HFFc6 (cell line): ENCODE measurements around the gene LBX2. TPM values are rescaled to one million over a fixed set of nuclear protein-coding genes. Genes with fewer than 3 reads are reported as not detected.
A peak's percentile ranks its signal among the peaks of the same experiment; 100 is the strongest.

Source experiments
- DNase-seq: peaks from one replicate; pipeline ENCODE4 v3.0.0-alpha.2; 2018
- H3K27ac Mint-ChIP-seq: 2 replicates; pipeline ENCODE4 v1.8.0; 2020; ENCODE audit warnings: mild to moderate bottlenecking, mixed read lengths
- H3K27me3 Mint-ChIP-seq: 2 replicates; pipeline ENCODE4 v1.8.0; 2021; ENCODE audit warnings: mild to moderate bottlenecking, moderate library complexity, mixed read lengths; ENCODE audit not compliant: insufficient read depth
- H3K36me3 Mint-ChIP-seq: 2 replicates; pipeline ENCODE4 v1.8.0; 2021; ENCODE audit warnings: low read depth, mixed read lengths
- H3K4me1 Mint-ChIP-seq: 2 replicates; pipeline ENCODE4 v1.8.0; 2020; ENCODE audit warnings: low read depth, mixed read lengths
- H3K4me3 Mint-ChIP-seq: 2 replicates; pipeline ENCODE4 v1.8.0; 2020; ENCODE audit warnings: mild to moderate bottlenecking, moderate library complexity, mixed read lengths
- H3K9me3 Mint-ChIP-seq: 2 replicates; pipeline ENCODE4 v1.8.0; 2020; ENCODE audit warnings: mild to moderate bottlenecking, mixed read lengths
- CTCF ChIP-seq: fragments of 200-600 bp; sonication (generic); IDR thresholded peaks from 2 replicates; pipeline ENCODE4 v1.5.0; 2021; ENCODE audit warnings: antibody characterized with exemption, mild to moderate bottlenecking
- total RNA-seq, 6 experiments: library from RNA; stranded (reverse); fragmentation: NEBNext Ultra II Directional; extraction: Animal tissue kit (Norgen Biotek cat#: 25700); gene quantifications; 2 replicates in 1 of 6; 3 replicates in 5 of 6; pipeline ENCODE4 v1.2.3, GENCODE V29; 2021

LBX2 gene
- total RNA-seq, 6 experiments from 2014 or later = 0.21 to 1.8 (median 1.2) TPM

GRCh38 chr2:74457129-74457548 is 42.3 kb downstream of the LBX2 start:
- Mint-ChIP-seq H3K4me3 (peak overlapping the region; percentile 94), H3K4me1 (peaks cover 44% of the 10 kb centered on the region), H3K9me3 (no peaks in the 10 kb centered on the region), H3K27me3 (no peaks in the 10 kb centered on the region; the same call in none of the 2 replicates), H3K27ac (peak overlapping the region; percentile 88), H3K36me3 (0 out of 2 replicates have a peak, but pooled peaks cover 8% of the 10 kb centered on the region)
- no peak; the same call in 1 of the 2 replicates for TF ChIP-seq CTCF
- DNase-seq = no peak

- H3K4me1 Mint-ChIP-seq = peaks cover 40% of the 10 kb centered on the region
Observed at GRCh38 chr2:74454654-74455511, 44.5 kb downstream of the LBX2 start, which contains the start of gene INO80B. INO80B (plus strand) TSS chr2:74455087; CDS start chr2:74455117, 30 bp downstream.

GRCh38 chr2:74450570-74451190 is 48.7 kb downstream of the LBX2 start:
- no peaks in the 10 kb centered on the region for H3K36me3 Mint-ChIP-seq
- H3K27ac Mint-ChIP-seq = no peak overlapping the region
- H3K27me3 Mint-ChIP-seq = no peaks in the 10 kb centered on the region; the same call in 1 of the 2 replicates
- H3K9me3 Mint-ChIP-seq = no peaks in the 10 kb centered on the region
- peaks cover 21% of the 10 kb centered on the region for H3K4me1 Mint-ChIP-seq
- DNase-seq = no peak
- TF ChIP-seq CTCF = no peak
- no peak overlapping the region for H3K4me3 Mint-ChIP-seq

More at GRCh38 chr2:74454654-74455511, 44.5 kb downstream of the LBX2 start, which contains the start of gene INO80B:
- no peaks in the 10 kb centered on the region for H3K36me3 Mint-ChIP-seq
- TF ChIP-seq CTCF = no peak
- H3K27me3 Mint-ChIP-seq = no peaks in the 10 kb centered on the region; the same call in none of the 2 replicates
- H3K9me3 Mint-ChIP-seq = no peaks in the 10 kb centered on the region
- DNase-seq = peak; percentile 98
- peak within 1 kb of the TSS; percentile 79 for H3K27ac Mint-ChIP-seq
- peak within 1 kb of the TSS; percentile 94 for H3K4me3 Mint-ChIP-seq

GRCh38 chr2:74448771-74449170 is 50.6 kb downstream of the LBX2 start:
- Mint-ChIP-seq H3K36me3 (no peaks in the 10 kb centered on the region), H3K4me1 (peaks cover 17% of the 10 kb centered on the region), H3K27ac (no peak overlapping the region), H3K4me3 (no peak overlapping the region), H3K9me3 (no peaks in the 10 kb centered on the region), H3K27me3 (no peaks in the 10 kb centered on the region; the same call in 1 of the 2 replicates)
- TF ChIP-seq CTCF = no peak
- DNase-seq = no peak

Other genes with a start within 250 kb of the LBX2 start
- under 1 TPM in 3 of 6 experiments, not detected in 3; 0.19 to 0.40 (median 0.31) TPM for gene SLC4A5, start 156.2 kb downstream of the LBX2 start, total RNA-seq
- 100 to 1,000 TPM; 222 to 286 (median 236) TPM for gene DCTN1, start 119.3 kb downstream of the LBX2 start, total RNA-seq
- gene C2orf81, start 78.0 kb downstream of the LBX2 start, total RNA-seq = 1 to 10 TPM in 5 of 6 experiments, under 1 TPM in 1; 0.53 to 2.3 (median 1.4) TPM
- 10 to 100 TPM; 30.7 to 37.7 (median 33.4) TPM for gene WDR54, start 77.9 kb downstream of the LBX2 start, total RNA-seq
- 10 to 100 TPM; 12.7 to 14.8 (median 13.6) TPM for gene RTKN, start 57.7 kb downstream of the LBX2 start, total RNA-seq
- 10 to 100 TPM; 18.4 to 26.9 (median 21.4) TPM for gene INO80B, start 44.5 kb downstream of the LBX2 start, total RNA-seq
- 10 to 100 TPM; 51.0 to 73.1 (median 56.7) TPM for gene WBP1, start 41.2 kb downstream of the LBX2 start, total RNA-seq
- gene MOGS, start 34.2 kb downstream of the LBX2 start, total RNA-seq = 10 to 100 TPM; 51.4 to 68.9 (median 62.5) TPM
- 100 to 1,000 TPM in 2 of 6 experiments, 10 to 100 TPM in 4; 74.5 to 120 (median 97.7) TPM for gene MRPL53, start 26.9 kb downstream of the LBX2 start, total RNA-seq
- 10 to 100 TPM in 4 of 6 experiments, 1 to 10 TPM in 2; 8.5 to 11.1 (median 10.2) TPM for gene CCDC142, start 16.6 kb downstream of the LBX2 start, total RNA-seq
- 10 to 100 TPM; 14.3 to 17.4 (median 16.7) TPM for gene TTC31, start 16.5 kb downstream of the LBX2 start, total RNA-seq
- gene PCGF1, start 8.1 kb upstream of the LBX2 start, total RNA-seq = 10 to 100 TPM; 26.0 to 33.8 (median 29.3) TPM
- gene TLX2, start 14.8 kb upstream of the LBX2 start, total RNA-seq = under 1 TPM; 0.17 to 0.31 (median 0.21) TPM
- gene DQX1, start 26.6 kb upstream of the LBX2 start, total RNA-seq = under 1 TPM in 2 of 6 experiments, not detected in 4; 0.14 to 0.40 TPM
- 100 to 1,000 TPM in 2 of 6 experiments, 10 to 100 TPM in 4; 81.0 to 119 (median 94.6) TPM for gene AUP1, start 30.1 kb upstream of the LBX2 start, total RNA-seq
- gene HTRA2, start 30.3 kb upstream of the LBX2 start, total RNA-seq = 10 to 100 TPM; 29.7 to 43.3 (median 33.6) TPM
- gene LOXL3, start 54.3 kb upstream of the LBX2 start, total RNA-seq = 10 to 100 TPM; 59.4 to 76.5 (median 64.1) TPM
- 10 to 100 TPM; 17.3 to 38.4 (median 31.5) TPM for gene DOK1, start 55.1 kb upstream of the LBX2 start, total RNA-seq
- gene M1AP, start 148.7 kb upstream of the LBX2 start, total RNA-seq = under 1 TPM in 5 of 6 experiments, not detected in 1; 0.14 to 0.38 (median 0.17) TPM
- gene SEMA4F, start 154.6 kb upstream of the LBX2 start, total RNA-seq = 10 to 100 TPM; 12.5 to 16.5 (median 14.4) TPM